PC-3 (cell line): Measurements from ENCODE around the gene MPG. TPM values are rescaled to one million over a fixed set of nuclear protein-coding genes. Genes with fewer than 3 reads are reported as not detected.
A peak's percentile ranks its signal among the peaks of the same experiment; 100 is the strongest.

Experiments used
- ATAC-seq: fragments of 200-7000 bp; cut with Tn5 transposase; 2 replicates; pipeline ENCODE4 v1.9.1; 2020; ENCODE audit warnings: mild to moderate bottlenecking, moderate library complexity
- BruUV-seq: library from RNA; stranded (reverse); fragments of 400-500 nt; replicated peaks from 2 replicates; lab custom pipeline; 2021; lab: Mats Ljungman, UMichigan
- CTCF ChIA-PET: fragments of 300-600 bp; sonication (Branson Sonifier 250); formaldehyde crosslinking; loops from one replicate; lab custom pipeline; 2022; ENCODE audit warnings: antibody characterized with exemption; lab: Charles Lee
- POLR2A ChIA-PET: fragments of 300-600 bp; sonication (Branson Sonifier 250); formaldehyde crosslinking; loops from one replicate; lab custom pipeline; 2022; ENCODE audit warnings: antibody characterized with exemption; ENCODE audit not compliant: unreplicated experiment; lab: Charles Lee
- DNase-seq: peaks from one replicate; pipeline ENCODE4 v3.0.0-alpha.2; 2015
- H2AFZ ChIP-seq: fragments of 300-600 bp; sonication (generic); 2 replicates; pipeline ENCODE4 v1.6.0; 2016; ENCODE audit warnings: antibody characterized with exemption, low read length
- H3F3A ChIP-seq: fragments of 300-600 bp; sonication (generic); one replicate; pipeline ENCODE4 v1.6.0; 2017; ENCODE audit warnings: antibody characterized with exemption, low read length, control low read depth, mild to moderate bottlenecking; ENCODE audit not compliant: unreplicated experiment
- H3K27ac ChIP-seq: fragments of 300-600 bp; sonication (generic); 2 replicates; pipeline ENCODE4 v1.5.1; 2016; ENCODE audit warnings: mild to moderate bottlenecking, low read length
- H3K27me3 ChIP-seq: fragments of 300-600 bp; sonication (generic); 2 replicates; pipeline ENCODE4 v1.6.1; 2016; ENCODE audit warnings: low read length, mixed read lengths
- H3K36me3 ChIP-seq: fragments of 300-600 bp; sonication (generic); 2 replicates; pipeline ENCODE4 v1.6.1; 2016; ENCODE audit warnings: low read depth, mixed run types, low read length, mixed read lengths
- H3K4me1 ChIP-seq: fragments of 300-600 bp; sonication (generic); 2 replicates; pipeline ENCODE4 v1.5.1; 2016; ENCODE audit warnings: low read length; ENCODE audit not compliant: insufficient read depth
- H3K4me2 ChIP-seq: fragments of 300-600 bp; sonication (generic); 2 replicates; pipeline ENCODE4 v1.6.0; 2016; ENCODE audit warnings: low read length
- H3K4me3 ChIP-seq: fragments of 300-600 bp; sonication (generic); 2 replicates; pipeline ENCODE4 v1.5.1; 2016; ENCODE audit warnings: mild to moderate bottlenecking, low read length, mixed read lengths
- H3K79me2 ChIP-seq: fragments of 300-600 bp; sonication (generic); 2 replicates; pipeline ENCODE4 v1.6.1; 2017; ENCODE audit warnings: low read length, mixed read lengths
- H3K9ac ChIP-seq: fragments of 300-600 bp; sonication (generic); 2 replicates; pipeline ENCODE4 v1.6.0; 2016; ENCODE audit warnings: mild to moderate bottlenecking, low read length
- H3K9me2 ChIP-seq: fragments of 300-600 bp; sonication (generic); replicated peaks from 2 replicates; pipeline ENCODE4 v1.6.1; 2016; ENCODE audit warnings: mixed run types, low read length, mixed read lengths
- H3K9me3 ChIP-seq: fragments of 300-600 bp; sonication (generic); 2 replicates; pipeline ENCODE4 v1.6.1; 2016; ENCODE audit warnings: low read length, mixed read lengths
- H4K20me1 ChIP-seq: fragments of 300-600 bp; sonication (generic); 2 replicates; pipeline ENCODE4 v1.6.1; 2016; ENCODE audit warnings: low read length, mixed read lengths
- CTCF ChIP-seq: fragments of 300-600 bp; sonication (generic); conservative IDR thresholded peaks from 2 replicates; pipeline ENCODE4 v1.5.1; 2017; ENCODE audit warnings: antibody characterized with exemption, low read depth, mild to moderate bottlenecking, low read length
- EZH2 ChIP-seq: fragments of 300-600 bp; sonication (generic); IDR thresholded peaks from one replicate; pipeline ENCODE4 v1.6.1; 2017; ENCODE audit warnings: antibody characterized with exemption, mild to moderate bottlenecking, low read length; ENCODE audit not compliant: unreplicated experiment
- EZH2phosphoT487 ChIP-seq: fragments of 300-600 bp; sonication (generic); IDR thresholded peaks from 2 replicates; pipeline ENCODE4 v1.6.1; 2018; ENCODE audit warnings: mild to moderate bottlenecking, antibody characterized with exemption, low read length, borderline replicate concordance
- intact Hi-C: fragments of 100-400 bp; cut with micrococcal nuclease; formaldehyde crosslinking; loops from 2 replicates; pipeline ENCODE4 v1.9.0; 2023
- total RNA-seq: library from RNA; depleted of rRNA; stranded (reverse); fragments of >200 nt; gene quantifications from 2 replicates; pipeline ENCODE4 v1.2.3, GENCODE V29; 2014

MPG gene
- total RNA-seq, 1 experiment from 2014 or later, result 147 TPM

GRCh38 chr16:119295-119694, 41.3 kb downstream of the MPG start:
- ATAC-seq (no peak), DNase-seq (no peak)
- CTCF ChIA-PET, result no interaction called here
- no peak overlapping the region for H3K27ac ChIP-seq
- peaks cover 3% of the 10 kb centered on the region; the same call in 1 of the 2 replicates for H3K36me3 ChIP-seq
- POLR2A ChIA-PET, result no interaction called here
- no peaks in the 10 kb centered on the region for H3F3A ChIP-seq
- no peak overlapping the region for H3K4me3 ChIP-seq
- intact Hi-C loops, result no loop called here
- H3K79me2 ChIP-seq, result no peaks in the 10 kb centered on the region
- H3K4me1 ChIP-seq, result peaks cover 1% of the 10 kb centered on the region; the same call in 1 of the 2 replicates
- H4K20me1 ChIP-seq, result no peaks in the 10 kb centered on the region
- H3K27me3 ChIP-seq, result no peaks in the 10 kb centered on the region
- H2AFZ ChIP-seq, result no peak overlapping the region
- no peak overlapping the region for H3K9ac ChIP-seq
- no peak overlapping the region for H3K4me2 ChIP-seq
- BruUV-seq, result no TSS peak
- no peak for TF ChIP-seq EZH2
- TF ChIP-seq CTCF, result no peak
- TF ChIP-seq EZH2phosphoT487, result no peak
- no peaks in the 10 kb centered on the region for H3K9me2 ChIP-seq
- H3K9me3 ChIP-seq, result no peaks in the 10 kb centered on the region

GRCh38 chr16:119835-120491, 41.9 kb downstream of the MPG start:
- H2AFZ ChIP-seq, result no peak overlapping the region
- H3K27me3 ChIP-seq, result no peaks in the 10 kb centered on the region
- no peak overlapping the region for H3K27ac ChIP-seq
- no peak overlapping the region for H3K9ac ChIP-seq
- H3K4me1 ChIP-seq, result no peaks in the 10 kb centered on the region
- H4K20me1 ChIP-seq, result no peaks in the 10 kb centered on the region
- ChIA-PET POLR2A (no interaction called here), CTCF (no interaction called here)
- H3K36me3 ChIP-seq, result 0 out of 2 replicates have a peak, but pooled peaks cover 3% of the 10 kb centered on the region
- DNase-seq (no peak), ATAC-seq (no peak)
- no peaks in the 10 kb centered on the region for H3F3A ChIP-seq
- H3K9me2 ChIP-seq, result no peaks in the 10 kb centered on the region
- TF ChIP-seq EZH2 (no peak), CTCF (no peak)
- no peak overlapping the region for H3K4me3 ChIP-seq
- no peak overlapping the region for H3K4me2 ChIP-seq
- H3K9me3 ChIP-seq, result no peaks in the 10 kb centered on the region
- no TSS peak for BruUV-seq
- no peaks in the 10 kb centered on the region for H3K79me2 ChIP-seq
- intact Hi-C loops, result no loop called here

DNA sequence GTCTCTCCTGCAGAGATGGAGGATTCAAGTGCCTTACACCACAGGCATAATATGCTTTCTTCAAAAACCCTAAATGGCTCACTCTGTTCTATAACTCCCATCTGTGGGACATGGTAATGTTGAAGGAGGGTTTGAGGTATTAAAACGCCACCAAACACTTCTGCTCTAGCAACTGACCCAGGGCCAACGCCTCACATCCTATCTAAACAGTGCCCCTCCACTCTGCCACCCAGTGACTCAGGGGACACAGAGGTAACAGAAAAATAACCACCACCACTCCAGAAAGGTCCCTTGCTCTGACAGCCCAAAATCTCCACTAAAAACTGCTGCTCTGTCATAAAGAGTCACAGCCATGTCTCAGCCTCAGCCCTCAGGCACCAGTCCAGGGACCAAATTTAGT, 42.7 kb downstream of the MPG start:
- intact Hi-C loops, result no loop called here
- ChIA-PET POLR2A (no interaction called here), CTCF (no interaction called here)
- no peak overlapping the region for H3K27ac ChIP-seq
- no peak overlapping the region for H3K9ac ChIP-seq
- H3F3A ChIP-seq, result no peaks in the 10 kb centered on the region
- no peak for TF ChIP-seq CTCF
- TF ChIP-seq EZH2phosphoT487, result no peak
- no peak for TF ChIP-seq EZH2
- H3K4me1 ChIP-seq, result no peaks in the 10 kb centered on the region
- H2AFZ ChIP-seq, result no peak overlapping the region
- H3K9me3 ChIP-seq, result no peaks in the 10 kb centered on the region
- no peak overlapping the region for H3K4me2 ChIP-seq
- no peaks in the 10 kb centered on the region for H4K20me1 ChIP-seq
- DNase-seq (no peak), ATAC-seq (no peak)
- no peaks in the 10 kb centered on the region for H3K79me2 ChIP-seq
- BruUV-seq, result TSS peak; percentile 12
- no peaks in the 10 kb centered on the region for H3K9me2 ChIP-seq
- H3K4me3 ChIP-seq, result no peak overlapping the region
- 0 out of 2 replicates have a peak, but pooled peaks cover 3% of the 10 kb centered on the region for H3K36me3 ChIP-seq
- no peaks in the 10 kb centered on the region for H3K27me3 ChIP-seq
